WI38 (cell line): ENCODE results near the gene CHST13.

ENCODE experiments used
- H3K4me3 ChIP-seq: 2 replicates; pipeline ENCODE4 v1.5.1; 2011; ENCODE audit warnings: low read depth, mild to moderate bottlenecking, control low read depth, low read length
- TF ChIP-seq, protein P1 (sequence below): IDR thresholded peaks from 2 replicates; pipeline ENCODE4 v1.5.1; 2012; ENCODE audit warnings: low read depth, mild to moderate bottlenecking, control low read depth, low read length

The CHST13 gene

DNA sequence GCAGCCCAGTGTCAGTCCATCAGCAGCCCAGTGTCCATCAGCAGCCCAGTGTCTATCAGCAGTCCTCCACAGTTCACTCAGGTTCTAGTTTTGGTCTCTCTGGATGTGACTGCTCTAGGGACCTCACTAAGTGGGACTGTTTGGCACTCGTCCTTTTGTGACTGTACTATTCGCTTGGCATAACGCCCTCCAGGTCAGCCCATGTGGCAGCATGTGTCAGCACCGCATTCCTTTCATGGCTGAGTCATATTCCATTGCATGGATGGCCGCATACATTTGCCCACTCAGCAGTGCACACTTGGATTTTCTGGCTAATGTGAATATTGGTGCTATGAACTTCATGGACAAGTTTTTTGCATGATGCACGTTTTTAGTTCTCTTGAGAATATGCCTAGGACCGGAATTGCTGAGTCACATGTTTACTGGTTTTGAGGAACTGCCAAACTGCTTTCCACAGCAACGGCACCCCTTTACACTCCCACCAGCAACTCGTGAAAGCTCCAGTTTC lies 16.4 kb downstream of the CHST13 start:
- TF ChIP-seq, protein P1, sequence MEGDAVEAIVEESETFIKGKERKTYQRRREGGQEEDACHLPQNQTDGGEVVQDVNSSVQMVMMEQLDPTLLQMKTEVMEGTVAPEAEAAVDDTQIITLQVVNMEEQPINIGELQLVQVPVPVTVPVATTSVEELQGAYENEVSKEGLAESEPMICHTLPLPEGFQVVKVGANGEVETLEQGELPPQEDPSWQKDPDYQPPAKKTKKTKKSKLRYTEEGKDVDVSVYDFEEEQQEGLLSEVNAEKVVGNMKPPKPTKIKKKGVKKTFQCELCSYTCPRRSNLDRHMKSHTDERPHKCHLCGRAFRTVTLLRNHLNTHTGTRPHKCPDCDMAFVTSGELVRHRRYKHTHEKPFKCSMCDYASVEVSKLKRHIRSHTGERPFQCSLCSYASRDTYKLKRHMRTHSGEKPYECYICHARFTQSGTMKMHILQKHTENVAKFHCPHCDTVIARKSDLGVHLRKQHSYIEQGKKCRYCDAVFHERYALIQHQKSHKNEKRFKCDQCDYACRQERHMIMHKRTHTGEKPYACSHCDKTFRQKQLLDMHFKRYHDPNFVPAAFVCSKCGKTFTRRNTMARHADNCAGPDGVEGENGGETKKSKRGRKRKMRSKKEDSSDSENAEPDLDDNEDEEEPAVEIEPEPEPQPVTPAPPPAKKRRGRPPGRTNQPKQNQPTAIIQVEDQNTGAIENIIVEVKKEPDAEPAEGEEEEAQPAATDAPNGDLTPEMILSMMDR: no peak
- H3K4me3 ChIP-seq: no peak overlapping the region

DNA sequence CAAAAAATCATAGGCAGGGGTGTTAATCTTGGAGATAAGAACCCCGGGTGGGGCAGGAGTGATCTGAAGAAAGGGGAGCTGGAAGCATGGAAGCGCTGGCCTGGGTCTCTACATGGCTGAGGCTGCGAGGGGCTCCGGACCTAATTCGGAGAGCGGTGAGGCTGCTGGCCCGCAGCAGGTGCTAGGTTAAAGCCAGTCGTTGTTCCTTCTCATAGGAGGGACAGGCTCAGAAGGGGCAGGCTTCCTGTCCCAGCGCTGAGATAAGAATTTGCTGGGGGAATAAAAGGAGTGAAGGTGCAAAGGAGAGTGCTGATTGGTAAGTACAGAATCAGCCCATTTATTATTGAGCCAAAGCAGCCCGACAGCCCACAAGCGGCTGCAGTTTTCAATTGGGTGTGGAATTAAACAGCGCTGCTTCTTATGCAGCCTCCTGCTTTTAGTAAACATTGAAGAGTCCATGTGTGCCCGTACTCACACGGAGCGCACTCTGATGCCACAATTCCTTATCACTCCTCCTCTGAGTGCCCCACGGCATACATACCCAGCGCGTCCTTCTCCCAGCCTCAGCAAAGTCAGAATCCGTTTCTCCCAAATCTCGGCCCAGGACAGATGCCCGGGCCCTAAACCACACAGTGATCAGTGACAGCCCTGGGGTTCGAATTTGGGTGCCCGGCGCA lies 17.1 kb downstream of the CHST13 start:
- TF ChIP-seq, protein P1: no peak
- no peak overlapping the region for H3K4me3 ChIP-seq

DNA sequence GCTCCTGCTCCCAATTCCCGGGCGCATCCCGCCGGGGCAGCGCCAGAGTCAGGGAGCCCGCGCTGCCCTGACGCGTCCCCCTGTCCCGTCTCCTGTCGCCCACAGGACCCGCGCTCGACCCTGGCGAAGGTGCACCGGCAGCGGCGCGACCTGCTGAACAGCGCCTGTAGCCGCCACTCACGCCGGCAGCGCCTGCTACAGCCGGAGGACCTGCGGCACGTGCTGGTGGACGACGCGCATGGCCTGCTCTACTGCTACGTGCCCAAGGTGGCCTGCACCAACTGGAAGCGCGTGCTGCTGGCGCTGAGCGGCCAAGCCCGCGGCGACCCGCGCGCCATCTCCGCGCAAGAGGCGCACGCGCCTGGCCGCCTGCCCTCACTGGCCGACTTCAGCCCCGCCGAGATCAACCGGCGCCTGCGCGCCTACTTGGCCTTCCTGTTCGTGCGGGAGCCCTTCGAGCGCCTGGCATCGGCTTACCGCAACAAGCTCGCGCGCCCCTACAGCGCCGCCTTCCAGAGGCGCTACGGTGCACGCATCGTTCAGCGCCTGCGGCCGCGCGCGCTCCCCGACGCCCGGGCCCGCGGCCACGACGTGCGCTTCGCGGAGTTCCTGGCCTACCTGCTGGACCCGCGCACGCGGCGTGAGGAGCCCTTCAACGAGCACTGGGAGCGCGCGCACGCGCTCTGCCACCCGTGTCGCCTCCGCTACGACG lies 17.8 kb downstream of the CHST13 start:
- TF ChIP-seq, protein P1: no peak
- no peak overlapping the region for H3K4me3 ChIP-seq

DNA sequence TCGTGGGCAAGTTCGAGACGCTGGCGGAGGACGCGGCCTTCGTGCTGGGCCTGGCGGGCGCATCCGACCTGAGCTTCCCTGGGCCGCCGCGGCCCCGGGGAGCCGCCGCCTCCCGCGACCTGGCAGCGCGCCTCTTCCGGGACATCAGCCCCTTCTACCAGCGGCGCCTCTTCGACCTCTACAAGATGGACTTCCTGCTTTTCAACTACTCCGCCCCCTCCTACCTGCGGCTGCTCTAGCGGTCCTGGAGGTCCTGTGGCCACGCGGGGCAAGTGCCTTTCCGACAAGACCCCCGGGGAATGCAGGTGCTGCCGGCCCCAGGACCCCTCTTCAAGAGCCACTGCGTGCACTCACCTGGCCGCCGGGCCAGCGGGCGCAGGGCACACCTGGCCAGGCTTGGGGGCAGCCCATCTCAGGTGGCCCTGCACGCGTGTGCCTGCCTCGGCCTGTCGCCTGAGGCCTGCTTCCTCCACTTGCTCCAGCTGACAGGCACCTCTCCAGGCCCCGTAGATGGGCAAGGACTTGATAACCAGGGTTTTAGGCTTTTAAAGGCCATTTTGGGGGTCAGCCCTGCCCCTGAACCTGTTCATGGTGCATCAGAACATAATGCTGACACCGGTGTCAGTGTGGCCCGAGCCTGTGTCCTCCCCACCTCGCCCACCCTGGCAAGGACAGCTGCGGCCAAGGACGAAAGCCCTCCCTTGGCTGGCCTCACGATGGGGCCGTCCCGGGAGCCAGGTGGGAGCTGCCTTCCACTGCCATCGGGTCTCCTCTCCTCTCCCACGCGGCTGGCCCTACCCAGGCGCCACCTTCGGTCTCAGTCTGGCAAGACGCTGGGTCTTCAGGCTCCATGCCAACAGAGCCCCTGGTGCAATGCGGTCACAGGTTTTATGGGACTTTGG lies 18.6 kb downstream of the CHST13 start:
- TF ChIP-seq, protein P1: no peak
- H3K4me3 ChIP-seq: no peak overlapping the region

DNA sequence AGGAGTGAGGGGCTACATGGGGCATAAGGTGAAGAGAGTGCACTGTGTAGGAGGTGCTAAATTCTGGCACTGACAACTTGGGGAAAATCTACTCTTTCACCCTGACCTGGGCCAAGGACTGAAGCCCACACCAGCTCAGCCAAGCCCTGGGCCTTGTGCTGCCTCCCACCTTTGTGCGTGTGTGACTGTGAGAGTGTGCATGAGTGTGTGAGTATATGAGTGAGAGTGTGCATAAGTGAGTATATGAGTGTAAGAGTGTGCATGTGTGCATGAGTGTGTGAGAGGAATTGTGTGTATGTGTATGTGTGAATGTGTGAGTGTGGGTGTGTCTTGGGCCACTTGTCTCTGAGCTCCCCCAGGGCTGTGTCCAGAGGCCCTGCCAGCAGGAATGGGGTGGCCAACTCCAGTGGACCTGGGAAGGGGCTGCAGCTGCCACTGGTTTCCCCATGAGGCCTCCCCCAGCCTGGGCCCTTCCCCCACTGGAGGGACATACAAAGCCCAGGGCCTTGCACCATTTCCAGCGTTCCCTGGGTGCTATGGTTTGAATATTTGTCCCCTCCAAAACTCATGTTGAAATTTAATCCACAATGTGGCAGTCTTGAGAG lies 19.6 kb downstream of the CHST13 start:
- TF ChIP-seq, protein P1: no peak
- H3K4me3 ChIP-seq: no peak overlapping the region

DNA sequence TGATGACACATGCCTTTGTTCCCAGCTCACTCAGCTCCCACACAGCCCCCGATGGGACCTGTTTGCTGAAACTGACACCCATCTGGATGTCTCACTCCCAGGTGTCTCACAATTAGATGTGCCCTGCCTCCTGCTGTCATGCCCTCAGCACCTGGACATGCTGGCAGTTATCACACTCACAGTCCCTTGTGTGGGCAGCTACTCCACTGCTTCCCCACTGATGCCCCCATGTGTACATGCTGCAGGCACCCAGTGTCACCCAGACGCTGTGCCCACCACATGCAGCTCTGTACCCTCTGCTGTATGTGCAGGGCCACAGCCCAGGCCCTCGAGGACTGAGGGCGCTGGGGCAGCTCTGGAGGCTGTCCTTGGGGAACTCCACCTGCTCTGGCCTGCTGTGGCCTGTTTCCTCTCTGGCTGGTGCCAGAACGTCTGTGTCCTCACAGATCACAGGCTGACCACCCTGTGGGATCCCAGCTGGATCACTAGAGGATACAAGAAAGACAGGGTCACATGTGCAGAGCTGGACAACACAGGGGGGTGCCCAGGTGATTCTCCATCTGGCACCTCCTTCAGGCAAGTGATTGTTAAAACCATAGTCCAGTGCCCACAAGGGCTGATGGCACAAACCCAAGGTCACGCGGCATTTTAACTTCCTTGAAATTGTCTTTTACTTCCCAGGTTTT lies 20.8 kb downstream of the CHST13 start:
- H3K4me3 ChIP-seq: no peak overlapping the region
- TF ChIP-seq, protein P1: no peak
